ENCODE data around the gene SERPINF2. TPM values are rescaled to one million over a fixed set of nuclear protein-coding genes. Genes with fewer than 3 reads are reported as not detected.
A peak's percentile ranks its signal among the peaks of the same experiment; 100 is the strongest.
"Not testable (repeated sequence)": the region's sequence is repeated elsewhere in the genome, so short reads cannot be mapped to it uniquely, and the experiment has no call there.

The SERPINF2 gene
- total RNA-seq, 6 experiments from 2014 or later: not detected

GRCh38 chr17:1705004-1705403 is 37.7 kb upstream of the SERPINF2 start:
- Mint-ChIP-seq H3K9me3 (no peaks in the 10 kb centered on the region), H3K4me1 (ENCODE audit: low read depth) (peaks cover 7% of the 10 kb centered on the region), H3K36me3 (ENCODE audit: low read depth) (no peaks in the 10 kb centered on the region; the same call in 1 of the 2 replicates), H3K4me3 (no peak overlapping the region), H3K27me3 (ENCODE audit: insufficient read depth) (peaks cover 11% of the 10 kb centered on the region), H3K27ac (no peak overlapping the region)
- no peak for DNase-seq
- TF ChIP-seq CTCF (IDR thresholded peaks at IDR 0.05): no peak

- no peaks in the 10 kb centered on the region for H3K9me3 Mint-ChIP-seq
- DNase-seq: no peak
- H3K27ac Mint-ChIP-seq: no peak overlapping the region
Observed at GRCh38 chr17:1707107-1707506, 35.6 kb upstream of the SERPINF2 start.

GRCh38 chr17:1708791-1709346 is 33.8 kb upstream of the SERPINF2 start:
- H3K27me3 Mint-ChIP-seq (ENCODE audit: insufficient read depth): peaks cover 25% of the 10 kb centered on the region
- not testable (repeated sequence) for DNase-seq, H3K9me3 Mint-ChIP-seq
- H3K36me3 Mint-ChIP-seq (ENCODE audit: low read depth): peaks cover 29% of the 10 kb centered on the region
- peak overlapping the region; percentile 63; the same call in 1 of the 2 replicates for H3K4me3 Mint-ChIP-seq
- H3K4me1 Mint-ChIP-seq (ENCODE audit: low read depth): peaks cover 34% of the 10 kb centered on the region
- peak overlapping the region; percentile 52 for H3K27ac Mint-ChIP-seq

More at GRCh38 chr17:1707107-1707506, 35.6 kb upstream of the SERPINF2 start:
- Mint-ChIP-seq H3K36me3 (ENCODE audit: low read depth) (peaks cover 11% of the 10 kb centered on the region), H3K4me3 (no peak overlapping the region), H3K27me3 (ENCODE audit: insufficient read depth) (peaks cover 20% of the 10 kb centered on the region), H3K4me1 (ENCODE audit: low read depth) (peaks cover 24% of the 10 kb centered on the region)
- TF ChIP-seq CTCF (IDR thresholded peaks at IDR 0.05): no peak

DNA sequence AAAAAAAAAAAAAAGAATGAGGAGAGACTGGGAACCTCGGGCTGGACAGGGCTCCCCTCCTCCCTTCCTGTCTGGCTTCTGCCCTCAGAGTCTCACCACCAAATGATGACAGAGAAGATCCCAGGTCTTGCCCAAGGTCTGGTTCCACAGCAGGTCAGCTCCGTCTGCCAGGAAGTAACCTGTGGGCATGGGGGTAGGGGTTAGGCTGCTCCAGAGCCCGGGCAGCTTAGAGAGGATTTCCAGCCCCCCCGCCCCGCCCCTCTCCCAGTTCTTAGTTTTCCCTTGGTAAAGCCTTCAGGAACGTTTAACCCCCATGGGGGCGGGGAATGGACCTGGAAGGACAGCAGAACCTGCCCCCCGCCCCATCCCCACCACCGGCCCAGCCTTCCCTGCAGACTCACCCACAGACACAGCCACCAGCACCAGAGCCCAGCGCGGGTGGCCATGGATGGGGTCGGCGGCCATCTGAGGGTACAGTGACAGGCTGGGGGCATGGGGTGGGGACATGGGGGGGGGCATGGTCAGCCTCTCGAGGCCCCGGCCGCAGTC is 33.2 kb upstream of the SERPINF2 start:
- peak; percentile 55 for DNase-seq
- TF ChIP-seq CTCF (IDR thresholded peaks at IDR 0.05): no peak
- peak overlapping the region; percentile 63 for H3K4me3 Mint-ChIP-seq
- peaks cover 36% of the 10 kb centered on the region for H3K4me1 Mint-ChIP-seq (ENCODE audit: low read depth)
- H3K27me3 Mint-ChIP-seq (ENCODE audit: insufficient read depth): peaks cover 27% of the 10 kb centered on the region
- H3K36me3 Mint-ChIP-seq (ENCODE audit: low read depth): peaks cover 35% of the 10 kb centered on the region
- no peaks in the 10 kb centered on the region for H3K9me3 Mint-ChIP-seq
- peak overlapping the region; percentile 40; the same call in 1 of the 2 replicates for H3K27ac Mint-ChIP-seq

DNA sequence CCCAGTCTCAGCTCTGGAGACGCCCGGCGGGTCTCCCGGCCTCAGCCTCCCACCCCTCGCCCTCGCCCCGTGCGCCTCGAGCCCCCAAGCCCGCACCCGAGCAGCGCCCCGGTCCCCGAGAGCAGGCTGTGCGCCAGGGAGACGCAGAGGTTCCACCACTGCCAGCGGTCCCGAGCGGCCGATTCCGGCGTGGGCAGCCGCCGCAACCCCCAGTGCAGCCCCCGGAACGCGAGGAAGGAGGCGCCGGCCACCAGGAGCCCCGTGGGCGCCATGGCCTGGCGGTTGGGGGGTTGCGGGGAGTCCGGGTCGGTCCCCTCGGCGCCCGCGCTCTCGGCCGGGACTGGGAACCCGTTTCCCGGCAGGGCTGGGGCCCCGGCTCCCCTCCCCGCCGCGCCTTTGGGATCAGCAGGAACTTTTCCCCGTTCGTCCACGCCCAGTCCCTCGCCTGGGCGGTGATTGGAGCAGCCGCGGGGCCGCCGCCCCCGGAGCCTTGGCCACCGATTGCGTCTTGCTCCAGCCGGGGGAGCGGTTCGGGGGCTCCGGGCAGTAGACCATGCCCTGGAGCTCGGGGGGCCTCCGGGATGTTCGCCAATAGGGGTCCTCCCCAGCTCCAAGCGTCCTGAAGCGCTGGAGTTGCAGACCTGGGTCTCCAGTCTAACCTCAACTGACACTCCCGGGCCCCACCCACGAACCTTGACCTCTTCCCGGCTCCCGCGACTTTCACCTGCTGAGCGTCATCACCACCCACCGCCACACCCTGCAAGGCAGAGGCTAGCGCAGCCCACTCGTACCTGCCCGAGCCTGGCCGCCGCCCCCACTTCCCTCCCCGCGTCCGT is 32.5 kb upstream of the SERPINF2 start, which contains the start of gene TLCD2:
Gene TLCD2 (minus strand): TSS at position 407 of the 836 bp plus-strand sequence. CDS start 135 bp downstream, at position 272.
- Mint-ChIP-seq H3K27me3 (ENCODE audit: insufficient read depth) (peaks cover 29% of the 10 kb centered on the region), H3K36me3 (ENCODE audit: low read depth) (peaks cover 36% of the 10 kb centered on the region), H3K27ac (peak within 1 kb of the TSS; percentile 79), H3K9me3 (no peaks in the 10 kb centered on the region), H3K4me3 (peak within 1 kb of the TSS; percentile 91), H3K4me1 (ENCODE audit: low read depth) (peaks cover 36% of the 10 kb centered on the region)
- TF ChIP-seq CTCF (IDR thresholded peaks at IDR 0.05): no peak
- DNase-seq: peak; percentile 55

All from HFFc6 (cell line).